Vagina (tissue), 2 donors: ENCODE data around the gene NFKBIZ. TPM values are rescaled to one million over a fixed set of nuclear protein-coding genes. Genes with fewer than 3 reads are reported as not detected.

Experiments used
- DNase-seq, 2 donors: peaks; one replicate each; pipeline ENCODE4 v3.0.0-alpha.2; 2017; ENCODE audit errors: extremely low spot score in 2 of 2
- H3K27ac ChIP-seq: fragments of 200-600 bp; sonication (generic); one replicate; pipeline ENCODE4 v1.5.1; 2019
- H3K27me3 ChIP-seq: fragments of 200-600 bp; sonication (generic); one replicate; pipeline ENCODE4 v1.5.1; 2019
- H3K36me3 ChIP-seq, 2 donors: fragments of 200-600 bp; sonication (generic); one replicate each; pipeline ENCODE4 v1.5.1; 2017 to 2019
- H3K4me1 ChIP-seq: fragments of 200-600 bp; sonication (generic); one replicate; pipeline ENCODE4 v1.5.1; 2019
- H3K4me3 ChIP-seq, 2 donors: fragments of 200-600 bp; sonication (generic); 1 replicate in 1 of 2; 2 replicates in 1 of 2; pipeline ENCODE4 v1.5.1; 2016 to 2019
- H3K9me3 ChIP-seq: fragments of 200-600 bp; sonication (generic); one replicate; pipeline ENCODE4 v1.5.1; 2019
- POLR2A ChIP-seq, 2 donors: fragments of 450-650 bp; IDR thresholded peaks; one replicate each; pipeline ENCODE4 v1.6.1; 2017; ENCODE audit warnings: antibody characterized with exemption in 2 of 2, mild to moderate bottlenecking in 2 of 2, moderate library complexity in 2 of 2
- POLR2AphosphoS5 ChIP-seq, 2 donors: sonication (generic); formaldehyde crosslinking; IDR thresholded peaks; one replicate each; pipeline ENCODE4 v1.9.0; 2017; ENCODE audit warnings: antibody characterized with exemption in 2 of 2, mild to moderate bottlenecking in 2 of 2, low read depth in 1 of 2; ENCODE audit not compliant: insufficient read depth in 1 of 2
- intact Hi-C: fragments of 100-400 bp; cut with DNase I; formaldehyde crosslinking; loops from one replicate; pipeline ENCODE4 v1.15.1; 2023
- total RNA-seq: library from RNA; depleted of rRNA; stranded (reverse); fragments of >200 nt; gene quantifications from one replicate; pipeline ENCODE4 v1.2.3, GENCODE V29; 2016
- TF ChIP-seq, protein P1 (sequence below), 3 experiments: fragments of 450-650 bp in 2 of 3; fragments of 200-600 bp in 1 of 3; sonication (generic) in 1 of 3; IDR thresholded peaks; one replicate each; pipeline ENCODE4 v1.5.1; 2017 to 2019; ENCODE audit warnings: antibody characterized with exemption in 3 of 3, mild to moderate bottlenecking in 2 of 3, moderate library complexity in 2 of 3

The NFKBIZ gene
- total RNA-seq, 1 donor from 2014 or later: 136 TPM

DNA sequence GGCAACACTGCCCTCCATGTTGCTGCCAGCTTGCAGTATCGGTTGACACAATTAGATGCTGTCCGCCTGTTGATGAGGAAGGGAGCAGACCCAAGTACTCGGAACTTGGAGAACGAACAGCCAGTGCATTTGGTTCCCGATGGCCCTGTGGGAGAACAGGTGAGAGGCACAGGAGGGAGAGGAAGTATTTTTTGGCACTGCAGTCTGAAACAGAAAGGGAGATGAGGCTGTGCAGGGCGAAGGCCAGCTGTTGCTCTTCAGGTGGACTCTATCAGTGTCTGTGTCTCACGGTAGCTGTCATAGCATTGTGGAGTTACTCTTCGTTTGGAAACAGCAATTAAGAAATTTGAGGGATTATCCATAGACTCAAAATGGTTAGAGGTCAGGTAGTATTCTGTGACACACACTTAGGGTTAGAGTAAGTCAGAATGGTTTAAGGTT is 8.0 kb downstream of the NFKBIZ start:
- intact Hi-C loops: no loop called here
- Histone ChIP-seq H3K36me3 (peaks cover 0 to 94% of the 10 kb centered on the region in 2 donors), H3K27ac (no peak overlapping the region), H3K9me3 (no peaks in the 10 kb centered on the region), H3K4me3 (no peak overlapping the region), H3K27me3 (no peaks in the 10 kb centered on the region), H3K4me1 (peaks cover 18% of the 10 kb centered on the region)
- TF ChIP-seq POLR2A (IDR thresholded peaks at IDR 0.05): no peak
- TF ChIP-seq, protein P1, sequence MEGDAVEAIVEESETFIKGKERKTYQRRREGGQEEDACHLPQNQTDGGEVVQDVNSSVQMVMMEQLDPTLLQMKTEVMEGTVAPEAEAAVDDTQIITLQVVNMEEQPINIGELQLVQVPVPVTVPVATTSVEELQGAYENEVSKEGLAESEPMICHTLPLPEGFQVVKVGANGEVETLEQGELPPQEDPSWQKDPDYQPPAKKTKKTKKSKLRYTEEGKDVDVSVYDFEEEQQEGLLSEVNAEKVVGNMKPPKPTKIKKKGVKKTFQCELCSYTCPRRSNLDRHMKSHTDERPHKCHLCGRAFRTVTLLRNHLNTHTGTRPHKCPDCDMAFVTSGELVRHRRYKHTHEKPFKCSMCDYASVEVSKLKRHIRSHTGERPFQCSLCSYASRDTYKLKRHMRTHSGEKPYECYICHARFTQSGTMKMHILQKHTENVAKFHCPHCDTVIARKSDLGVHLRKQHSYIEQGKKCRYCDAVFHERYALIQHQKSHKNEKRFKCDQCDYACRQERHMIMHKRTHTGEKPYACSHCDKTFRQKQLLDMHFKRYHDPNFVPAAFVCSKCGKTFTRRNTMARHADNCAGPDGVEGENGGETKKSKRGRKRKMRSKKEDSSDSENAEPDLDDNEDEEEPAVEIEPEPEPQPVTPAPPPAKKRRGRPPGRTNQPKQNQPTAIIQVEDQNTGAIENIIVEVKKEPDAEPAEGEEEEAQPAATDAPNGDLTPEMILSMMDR (IDR thresholded peaks at IDR 0.05): no peak
- DNase-seq: no peak

DNA sequence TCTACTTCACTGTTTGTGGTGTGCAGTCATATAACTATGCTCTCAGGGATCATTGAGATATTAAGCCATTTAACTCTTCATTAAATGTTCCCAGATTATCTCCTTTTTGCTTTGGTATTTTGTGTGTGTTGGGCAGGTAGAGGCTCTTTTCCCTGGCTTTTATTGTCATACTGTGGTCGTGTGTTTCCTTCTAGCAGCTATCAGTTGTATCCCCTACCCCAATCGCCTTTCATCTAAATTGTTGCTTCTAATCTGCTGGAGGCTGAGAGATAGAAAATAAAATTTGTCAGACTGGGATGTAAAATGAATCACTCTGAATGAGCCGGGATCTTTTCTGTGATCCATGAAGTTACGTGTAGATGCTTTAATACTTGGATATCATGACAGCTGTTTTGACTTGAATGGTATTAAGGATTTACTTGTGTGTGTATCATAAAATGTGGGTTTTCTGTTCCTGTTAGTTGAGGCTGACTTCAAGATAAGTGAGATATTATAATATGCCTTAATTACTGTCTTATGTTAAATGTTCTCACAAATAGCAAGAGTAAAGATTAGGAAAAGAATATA is 9.2 kb downstream of the NFKBIZ start:
- Histone ChIP-seq H3K9me3 (no peaks in the 10 kb centered on the region), H3K4me1 (peaks cover 9% of the 10 kb centered on the region), H3K36me3 (peaks cover 0 to 82% of the 10 kb centered on the region in 2 donors), H3K4me3 (no peak overlapping the region), H3K27ac (no peak overlapping the region), H3K27me3 (no peaks in the 10 kb centered on the region)
- TF ChIP-seq POLR2AphosphoS5 (IDR thresholded peaks at IDR 0.05; ENCODE audit: insufficient read depth in 1 of 2, low read depth in 1 of 2): no peak
- TF ChIP-seq, protein P1 (IDR thresholded peaks at IDR 0.05): no peak
- TF ChIP-seq POLR2A (IDR thresholded peaks at IDR 0.05): no peak
- no peak for DNase-seq
- intact Hi-C loops: loop anchor here (1.0 kb wide), 1 partner anchor 24 kb away; no protein-coding TSS in a partner anchor

DNA sequence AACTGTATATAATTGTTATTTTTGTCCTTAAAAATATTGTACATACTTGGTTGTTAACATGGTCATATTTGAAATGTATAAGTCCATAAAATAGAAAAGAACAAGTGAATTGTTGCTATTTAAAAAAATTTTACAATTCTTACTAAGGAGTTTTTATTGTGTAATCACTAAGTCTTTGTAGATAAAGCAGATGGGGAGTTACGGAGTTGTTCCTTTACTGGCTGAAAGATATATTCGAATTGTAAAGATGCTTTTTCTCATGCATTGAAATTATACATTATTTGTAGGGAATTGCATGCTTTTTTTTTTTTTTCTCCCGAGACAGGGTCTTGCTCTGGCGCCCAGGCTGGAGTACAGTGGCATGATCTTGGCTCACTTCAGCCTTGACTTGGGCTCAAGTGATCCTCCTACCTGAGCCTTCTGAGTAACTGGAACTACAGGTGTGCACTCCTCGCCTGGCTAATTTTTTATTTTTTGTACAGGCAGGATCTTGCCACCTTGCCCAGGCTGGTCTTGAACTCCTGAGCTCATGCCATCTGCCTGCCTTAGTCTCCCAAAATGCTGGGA is 10.7 kb downstream of the NFKBIZ start:
- Histone ChIP-seq H3K27ac (no peak overlapping the region), H3K27me3 (no peaks in the 10 kb centered on the region), H3K36me3 (peaks cover 0 to 67% of the 10 kb centered on the region in 2 donors), H3K9me3 (no peaks in the 10 kb centered on the region), H3K4me3 (no peak overlapping the region), H3K4me1 (peaks cover 8% of the 10 kb centered on the region)
- TF ChIP-seq POLR2AphosphoS5 (IDR thresholded peaks at IDR 0.05; ENCODE audit: insufficient read depth in 1 of 2, low read depth in 1 of 2) (no peak), POLR2A (IDR thresholded peaks at IDR 0.05) (no peak)
- TF ChIP-seq, protein P1 (IDR thresholded peaks at IDR 0.05): no peak
- intact Hi-C loops: loop anchor here (1.0 kb wide), 1 partner anchor 26 kb away; no protein-coding TSS in a partner anchor
- DNase-seq: no peak

DNA sequence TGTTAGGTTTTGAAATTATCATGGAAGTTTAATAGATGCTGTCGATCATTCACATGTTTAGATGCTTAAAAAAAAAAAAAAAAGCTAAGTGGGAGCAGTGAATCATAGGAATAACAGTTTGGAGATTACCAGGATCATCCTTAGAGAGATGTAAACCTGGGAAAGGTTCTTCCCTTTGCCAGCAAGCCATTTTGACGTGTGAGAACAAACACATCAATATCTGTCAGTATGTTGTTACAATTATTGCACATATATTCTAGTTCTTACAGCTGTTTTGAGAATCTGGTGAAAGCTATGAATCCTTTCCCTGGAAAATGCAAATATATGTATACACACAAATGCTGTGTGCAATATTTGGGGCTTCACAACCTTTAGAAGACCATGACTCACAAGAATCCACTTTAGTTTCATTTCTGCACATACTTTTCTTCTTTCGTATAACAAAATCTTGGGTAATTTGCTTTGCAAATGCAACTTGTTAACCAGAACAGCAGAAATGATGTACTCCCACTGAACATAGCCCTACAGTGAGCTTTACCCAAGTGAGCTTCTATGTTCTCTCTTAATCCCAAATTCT is 12.0 kb downstream of the NFKBIZ start:
- no peaks in the 10 kb centered on the region for H3K27me3 ChIP-seq
- peaks cover 0 to 54% of the 10 kb centered on the region in 2 donors for H3K36me3 ChIP-seq
- DNase-seq: no peak
- H3K27ac ChIP-seq: no peak overlapping the region
- no peaks in the 10 kb centered on the region for H3K9me3 ChIP-seq
- TF ChIP-seq POLR2AphosphoS5 (IDR thresholded peaks at IDR 0.05; ENCODE audit: insufficient read depth in 1 of 2, low read depth in 1 of 2) (no peak), POLR2A (IDR thresholded peaks at IDR 0.05) (no peak)
- TF ChIP-seq, protein P1 (IDR thresholded peaks at IDR 0.05): no peak
- intact Hi-C loops: no loop called here
- H3K4me3 ChIP-seq: no peak overlapping the region
- H3K4me1 ChIP-seq: peaks cover 8% of the 10 kb centered on the region
